ENCODE results near the gene PLIN3. TPM values are rescaled to one million over a fixed set of nuclear protein-coding genes. Genes with fewer than 3 reads are reported as not detected.

The PLIN3 gene
- total and polyA plus RNA-seq, 9 of the 15 experiments (the other 6 are each of a cell fraction or from before 2014, with no cell fraction given) = 7.5 to 75.6 (median 43.1) TPM

- no peak for TF ChIP-seq ZNF280B (CRISPR knock-in tag; IDR thresholded peaks at IDR 0.05)
- TF ChIP-seq RNF219 (CRISPR knock-in tag; IDR thresholded peaks at IDR 0.05) = no peak
- TF ChIP-seq CHCHD3 (CRISPR knock-in tag; IDR thresholded peaks at IDR 0.05) = no peak
- TF ChIP-seq HES1 (IDR thresholded peaks at IDR 0.05; ENCODE audit: low read depth) = no peak
- TF ChIP-seq GTF3C2 (IDR thresholded peaks at IDR 0.05; ENCODE audit: borderline replicate concordance, extremely low read depth, insufficient read length) = no peak
- TF ChIP-seq ZNF3 (CRISPR knock-in tag; IDR thresholded peaks at IDR 0.05) = no peak
- TF ChIP-seq THRAP3 (IDR thresholded peaks at IDR 0.05; ENCODE audit: borderline replicate concordance) = 0 out of 2 replicates have a peak, but pooled peaks have one; percentile 56
- TF ChIP-seq HDGF (IDR thresholded peaks at IDR 0.05) = peak; percentile 79; the same call in 1 of the 2 replicates
- no peak for TF ChIP-seq U2AF1 (optimal IDR thresholded peaks at IDR 0.05; ENCODE audit: low read depth, low read length)
- no peak for TF ChIP-seq NCOA1 (IDR thresholded peaks at IDR 0.05; ENCODE audit: low read depth)
- peak; percentile 61 for TF ChIP-seq RBM25 (IDR thresholded peaks at IDR 0.05; ENCODE audit: low read depth, low read length, severe bottlenecking)
- TF ChIP-seq PBX2 (CRISPR knock-in tag; IDR thresholded peaks at IDR 0.05; ENCODE audit: low read depth) = no peak
- no peak for TF ChIP-seq PBX2 (tag; conservative IDR thresholded peaks at IDR 0.05; ENCODE audit: low read depth)
- no peak for TF ChIP-seq GTF2B (IDR thresholded peaks at IDR 0.05; ENCODE audit: extremely low read depth, insufficient read length)
- TF ChIP-seq ZNF778 (CRISPR knock-in tag; IDR thresholded peaks at IDR 0.05) = no peak
- no peak for TF ChIP-seq HDAC3 (IDR thresholded peaks at IDR 0.05; ENCODE audit: borderline replicate concordance, partially characterized antibody)
Observed at GRCh38 chr19:4814625-4815425, 52.6 kb downstream of the PLIN3 start (continued).

Measured in K562 (cell line).